ENCODE data around the gene MRPL46. TPM values are rescaled to one million over a fixed set of nuclear protein-coding genes. Genes with fewer than 3 reads are reported as not detected.
A peak's percentile ranks its signal among the peaks of the same experiment; 100 is the strongest.
"Not testable (repeated sequence)": the region's sequence is repeated elsewhere in the genome, so short reads cannot be mapped to it uniquely, and the experiment has no call there.

The MRPL46 gene
- total and polyA plus RNA-seq, 2 donors (not counting 3 experiments of a cell fraction or from before 2014, with no cell fraction given): 24.5 to 30.9 TPM

GRCh38 chr15:88477126-88477525 is 9.9 kb upstream of the MRPL46 start:
- Histone ChIP-seq H3K9ac (replicated peaks; ENCODE audit: extremely low read depth, insufficient read depth, low read length) (no peak overlapping the region), H3K27me3 (ENCODE audit: control insufficient read depth in 2 of 2, insufficient read depth in 2 of 2, low read length in 2 of 2) (no peaks in the 10 kb centered on the region), H3K79me2 (ENCODE audit: control insufficient read depth, insufficient read depth, low read length) (no peaks in the 10 kb centered on the region), H3K9me3 (replicated peaks; ENCODE audit: control insufficient read depth, insufficient read depth, low read length) (no peaks in the 10 kb centered on the region), H3K36me3 (ENCODE audit: control insufficient read depth in 2 of 2, extremely low read depth in 1 of 2, insufficient read depth in 2 of 2, low read length in 2 of 2) (peaks cover 11 to 14% of the 10 kb centered on the region in 2 experiments), H3K4me1 (ENCODE audit: control insufficient read depth, extremely low read depth, insufficient read depth, low read length) (no peaks in the 10 kb centered on the region), H4K20me1 (replicated peaks; ENCODE audit: control insufficient read depth, extremely low read depth, insufficient read depth, low read length) (no peaks in the 10 kb centered on the region), H3K4me2 (ENCODE audit: insufficient read depth, low read length) (no peak overlapping the region), H3K9me1 (replicated peaks; ENCODE audit: control insufficient read depth, extremely low read depth, insufficient read depth, low read length) (no peaks in the 10 kb centered on the region), H2AFZ (ENCODE audit: low read depth, low read length) (no peak overlapping the region), H3K27ac (ENCODE audit: insufficient read depth, low read depth, low read length) (no peak overlapping the region), H3K4me3 (replicated peaks in 1 of 3; ENCODE audit: insufficient read depth in 1 of 3, low read depth in 1 of 3, low read length in 3 of 3) (no peak overlapping the region)
- TF ChIP-seq MAX (IDR thresholded peaks at IDR 0.05; ENCODE audit: insufficient read depth, insufficient read length): no peak
- FAIRE-seq (no peak), DNase-seq (ENCODE audit: low read depth, low spot score) (no peak)
- ChIA-PET CTCF (interaction anchor here (0.7 to 2.3 kb wide), 6 partner anchors 10 to 358 kb away, joined by 3 to 15 read pairs (median 4); partner anchors contain the start of genes ISG20, MRPL46 and MRPS11), POLR2A (no interaction called here)
- no TSS peak for BruUV-seq (replicated peaks)
- intact Hi-C loops (cut with micrococcal nuclease) (no loop called here), dilution Hi-C loops (cut with MboI; ENCODE audit: extremely low pct_ligation_motif_present, low sequenced_read_pairs) (no loop called here)

GRCh38 chr15:88476635-88477060 is 9.5 kb upstream of the MRPL46 start:
- no peak overlapping the region for H3K27ac ChIP-seq (ENCODE audit: insufficient read depth, low read depth, low read length)
- peak; percentile 41 for DNase-seq (ENCODE audit: low read depth, low spot score)
- no TSS peak for BruUV-seq (replicated peaks)
- peak; percentile 33 to 38 for TF ChIP-seq CTCF (IDR thresholded peaks at IDR 0.05; ENCODE audit: extremely low read depth in 1 of 2, insufficient read depth in 1 of 2, low read depth in 1 of 2, low read length in 2 of 2)
- no peak for TF ChIP-seq EZH2 (IDR thresholded peaks at IDR 0.05; ENCODE audit: borderline replicate concordance, low read depth, low read length, severe bottlenecking)
- dilution Hi-C loops (cut with MboI; ENCODE audit: extremely low pct_ligation_motif_present, low sequenced_read_pairs) (no loop called here), intact Hi-C loops (cut with micrococcal nuclease) (loop anchor here (1.0 kb wide), 2 partner anchors 138 to 358 kb away; no protein-coding TSS in a partner anchor)
- no peak overlapping the region for H3K9ac ChIP-seq (replicated peaks; ENCODE audit: extremely low read depth, insufficient read depth, low read length)
- peak; percentile 77 for FAIRE-seq
- H3K79me2 ChIP-seq (ENCODE audit: control insufficient read depth, insufficient read depth, low read length): peaks cover 1% of the 10 kb centered on the region
- H3K36me3 ChIP-seq (ENCODE audit: control insufficient read depth in 2 of 2, extremely low read depth in 1 of 2, insufficient read depth in 2 of 2, low read length in 2 of 2): peaks cover 11 to 14% of the 10 kb centered on the region in 2 experiments
- H3K9me3 ChIP-seq (replicated peaks; ENCODE audit: control insufficient read depth, insufficient read depth, low read length): no peaks in the 10 kb centered on the region
- POLR2A ChIA-PET: no interaction called here
- H3K9me1 ChIP-seq (replicated peaks; ENCODE audit: control insufficient read depth, extremely low read depth, insufficient read depth, low read length): no peaks in the 10 kb centered on the region
- H2AFZ ChIP-seq (ENCODE audit: low read depth, low read length): no peak overlapping the region
- no peak overlapping the region for H3K4me2 ChIP-seq (ENCODE audit: insufficient read depth, low read length)
- no peaks in the 10 kb centered on the region for H3K4me1 ChIP-seq (ENCODE audit: control insufficient read depth, extremely low read depth, insufficient read depth, low read length)
- H3K4me3 ChIP-seq (replicated peaks in 1 of 3; ENCODE audit: insufficient read depth in 1 of 3, low read depth in 1 of 3, low read length in 3 of 3): no peak overlapping the region
- CTCF ChIA-PET: interaction anchor here (0.7 to 2.3 kb wide), 6 partner anchors 9 to 358 kb away, joined by 3 to 15 read pairs (median 4); partner anchors contain the start of genes ISG20, MRPL46 and MRPS11
- H4K20me1 ChIP-seq (replicated peaks; ENCODE audit: control insufficient read depth, extremely low read depth, insufficient read depth, low read length): no peaks in the 10 kb centered on the region
- no peaks in the 10 kb centered on the region for H3K27me3 ChIP-seq (ENCODE audit: control insufficient read depth in 2 of 2, insufficient read depth in 2 of 2, low read length in 2 of 2)

- dilution Hi-C loops (cut with MboI; ENCODE audit: extremely low pct_ligation_motif_present, low sequenced_read_pairs); H3K4me2 ChIP-seq (ENCODE audit: insufficient read depth, low read length); H3K9me3 ChIP-seq (replicated peaks; ENCODE audit: control insufficient read depth, insufficient read depth, low read length); H3K4me1 ChIP-seq (ENCODE audit: control insufficient read depth, extremely low read depth, insufficient read depth, low read length); H3K4me3 ChIP-seq (replicated peaks in 1 of 3; ENCODE audit: insufficient read depth in 1 of 3, low read depth in 1 of 3, low read length in 3 of 3); H2AFZ ChIP-seq (ENCODE audit: low read depth, low read length); POLR2A ChIA-PET; H4K20me1 ChIP-seq (replicated peaks; ENCODE audit: control insufficient read depth, extremely low read depth, insufficient read depth, low read length); CTCF ChIA-PET; BruUV-seq (replicated peaks); FAIRE-seq; H3K27me3 ChIP-seq (ENCODE audit: control insufficient read depth in 2 of 2, insufficient read depth in 2 of 2, low read length in 2 of 2); DNase-seq (ENCODE audit: low read depth, low spot score); H3K9me1 ChIP-seq (replicated peaks; ENCODE audit: control insufficient read depth, extremely low read depth, insufficient read depth, low read length); H3K27ac ChIP-seq (ENCODE audit: insufficient read depth, low read depth, low read length); intact Hi-C loops (cut with micrococcal nuclease); H3K9ac ChIP-seq (replicated peaks; ENCODE audit: extremely low read depth, insufficient read depth, low read length): not testable (repeated sequence)
- peaks cover 11 to 16% of the 10 kb centered on the region in 2 experiments for H3K36me3 ChIP-seq (ENCODE audit: control insufficient read depth in 2 of 2, extremely low read depth in 1 of 2, insufficient read depth in 2 of 2, low read length in 2 of 2)
- H3K79me2 ChIP-seq (ENCODE audit: control insufficient read depth, insufficient read depth, low read length): peaks cover 19% of the 10 kb centered on the region
These were observed 6.6 kb upstream of the MRPL46 start for GRCh38 chr15:88473661-88474293.

All from endothelial cell of umbilical vein (primary cell).